GM21381 (cell line): ENCODE results near the gene LPIN3.

Source experiments
- ATAC-seq: cut with Tn5 transposase; IDR thresholded peaks from one replicate; pipeline ENCODE4 v1.9.1; 2021; ENCODE audit warnings: mild to moderate bottlenecking, moderate library complexity; ENCODE audit not compliant: unreplicated experiment

Gene LPIN3

GRCh38 chr20:41349943-41350342 is 9.3 kb downstream of the LPIN3 start:
- ATAC-seq, result no peak

GRCh38 chr20:41350408-41350962 is 9.9 kb downstream of the LPIN3 start:
- ATAC-seq, result no peak

GRCh38 chr20:41352106-41352505 is 11.5 kb downstream of the LPIN3 start:
- ATAC-seq, result no peak

GRCh38 chr20:41352666-41353065 is 12.0 kb downstream of the LPIN3 start:
- ATAC-seq, result no peak

GRCh38 chr20:41353530-41353929 is 12.9 kb downstream of the LPIN3 start:
- no peak for ATAC-seq

GRCh38 chr20:41355192-41355591 is 14.6 kb downstream of the LPIN3 start:
- ATAC-seq, result no peak

GRCh38 chr20:41355598-41356203 is 15.1 kb downstream of the LPIN3 start:
- no peak for ATAC-seq

- no peak for ATAC-seq
Observed at GRCh38 chr20:41356951-41357350, 16.3 kb downstream of the LPIN3 start.

- ATAC-seq, result no peak
Observed at GRCh38 chr20:41357424-41358163, 17.0 kb downstream of the LPIN3 start.

- no peak for ATAC-seq
Observed at GRCh38 chr20:41358230-41358629, 17.6 kb downstream of the LPIN3 start.

- ATAC-seq, result no peak
Observed at GRCh38 chr20:41358717-41359116, 18.1 kb downstream of the LPIN3 start.

GRCh38 chr20:41359541-41360011 is 19.0 kb downstream of the LPIN3 start:
- no peak for ATAC-seq

GRCh38 chr20:41360831-41361756 is 20.5 kb downstream of the LPIN3 start:
- ATAC-seq, result no peak

- ATAC-seq, result no peak
Observed at GRCh38 chr20:41361757-41362747, 21.4 kb downstream of the LPIN3 start.

GRCh38 chr20:41362748-41363140 is 22.1 kb downstream of the LPIN3 start:
- ATAC-seq, result no peak

GRCh38 chr20:41363601-41364000 is 23.0 kb downstream of the LPIN3 start:
- ATAC-seq, result no peak

- no peak for ATAC-seq
Observed at GRCh38 chr20:41364236-41364855, 23.7 kb downstream of the LPIN3 start.

GRCh38 chr20:41364967-41365765 is 24.5 kb downstream of the LPIN3 start:
- no peak for ATAC-seq
